Prostate gland (tissue), 2 donors: ENCODE measurements around the gene RBM47.

Experiments
- POLR2A ChIP-seq: fragments of 450-650 bp; IDR thresholded peaks from one replicate; pipeline ENCODE4 v1.6.1; 2016; ENCODE audit warnings: antibody characterized with exemption, mild to moderate bottlenecking
- POLR2AphosphoS5 ChIP-seq: sonication (generic); formaldehyde crosslinking; IDR thresholded peaks from one replicate; pipeline ENCODE4 v1.6.1; 2017; ENCODE audit warnings: antibody characterized with exemption
- TF ChIP-seq, protein P1 (sequence below), 4 experiments: fragments of 200-600 bp in 2 of 4; fragments of 450-650 bp in 2 of 4; sonication (generic) in 2 of 4; IDR thresholded peaks; 1 replicate in 3 of 4; 2 replicates in 1 of 4; pipeline ENCODE4 v1.5.1; 2016 to 2019; ENCODE audit warnings: antibody characterized with exemption in 4 of 4, mild to moderate bottlenecking in 2 of 4, moderate library complexity in 2 of 4

DNA sequence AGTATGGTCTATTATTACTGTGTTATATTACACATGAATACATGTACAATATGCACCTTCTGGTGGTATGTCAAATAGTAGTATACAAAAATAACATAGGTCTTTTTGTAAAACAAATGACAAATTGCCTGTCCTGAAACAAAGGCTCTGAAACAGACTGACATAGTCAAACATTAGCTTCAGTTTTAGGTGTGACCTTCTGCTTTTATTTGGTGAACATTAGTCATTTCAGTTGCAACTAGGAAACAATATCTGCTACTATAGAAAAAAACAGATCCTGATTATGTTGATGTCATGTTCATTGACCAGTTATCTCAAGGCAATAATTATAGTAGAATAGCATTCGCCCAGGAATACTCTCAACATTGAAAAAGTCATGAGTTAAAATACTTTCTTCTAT, 171.6 kb downstream of the RBM47 start:
- TF ChIP-seq POLR2AphosphoS5 (no peak), POLR2A (no peak)
- TF ChIP-seq, protein P1, sequence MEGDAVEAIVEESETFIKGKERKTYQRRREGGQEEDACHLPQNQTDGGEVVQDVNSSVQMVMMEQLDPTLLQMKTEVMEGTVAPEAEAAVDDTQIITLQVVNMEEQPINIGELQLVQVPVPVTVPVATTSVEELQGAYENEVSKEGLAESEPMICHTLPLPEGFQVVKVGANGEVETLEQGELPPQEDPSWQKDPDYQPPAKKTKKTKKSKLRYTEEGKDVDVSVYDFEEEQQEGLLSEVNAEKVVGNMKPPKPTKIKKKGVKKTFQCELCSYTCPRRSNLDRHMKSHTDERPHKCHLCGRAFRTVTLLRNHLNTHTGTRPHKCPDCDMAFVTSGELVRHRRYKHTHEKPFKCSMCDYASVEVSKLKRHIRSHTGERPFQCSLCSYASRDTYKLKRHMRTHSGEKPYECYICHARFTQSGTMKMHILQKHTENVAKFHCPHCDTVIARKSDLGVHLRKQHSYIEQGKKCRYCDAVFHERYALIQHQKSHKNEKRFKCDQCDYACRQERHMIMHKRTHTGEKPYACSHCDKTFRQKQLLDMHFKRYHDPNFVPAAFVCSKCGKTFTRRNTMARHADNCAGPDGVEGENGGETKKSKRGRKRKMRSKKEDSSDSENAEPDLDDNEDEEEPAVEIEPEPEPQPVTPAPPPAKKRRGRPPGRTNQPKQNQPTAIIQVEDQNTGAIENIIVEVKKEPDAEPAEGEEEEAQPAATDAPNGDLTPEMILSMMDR (IDR thresholded peaks at IDR 0.05), result no peak
